Gastrocnemius medialis (tissue), 4 donors: ENCODE results near the gene MAST4. TPM values are rescaled to one million over a fixed set of nuclear protein-coding genes. Genes with fewer than 3 reads are reported as not detected.

Experiments
- ATAC-seq, 2 donors: fragments of 150-250 bp; one replicate each; pipeline ENCODE4 v1.9.1; 2016
- DNase-seq, 2 donors: peaks; one replicate each; pipeline ENCODE4 v3.0.0-alpha.2; 2019
- H3K27ac ChIP-seq, 4 donors: fragments of 200-600 bp; sonication (generic); 1 replicate in 1 of 4; 2 replicates in 3 of 4; pipeline ENCODE4 v1.5.1; 2016 to 2018; ENCODE audit warnings: mild to moderate bottlenecking in 2 of 4, moderate library complexity in 1 of 4
- H3K27me3 ChIP-seq, 3 donors: fragments of 200-600 bp; sonication (generic) in 2 of 3; 1 replicate in 1 of 3; 2 replicates in 2 of 3; pipeline versions ENCODE4 v1.5.1 to v1.6.0; 2016 to 2019; ENCODE audit warnings: mild to moderate bottlenecking in 1 of 3, moderate library complexity in 1 of 3
- H3K36me3 ChIP-seq, 2 donors: fragments of 200-600 bp; sonication (generic) in 1 of 2; one replicate each; pipeline ENCODE4 v1.5.1; 2017 to 2018
- H3K4me1 ChIP-seq, 2 donors: fragments of 200-600 bp; sonication (generic) in 1 of 2; one replicate each; pipeline ENCODE4 v1.5.1; 2016 to 2017; ENCODE audit warnings: mild to moderate bottlenecking in 2 of 2
- H3K4me3 ChIP-seq, 4 donors: fragments of 200-600 bp; sonication (generic) in 3 of 4; 1 replicate in 1 of 4; 2 replicates in 3 of 4; pipeline ENCODE4 v1.5.1; 2016 to 2019; ENCODE audit warnings: mild to moderate bottlenecking in 2 of 4
- H3K9me3 ChIP-seq, 3 donors: fragments of 200-600 bp; sonication (generic) in 2 of 3; 1 replicate in 1 of 3; 2 replicates in 2 of 3; pipeline ENCODE4 v1.5.1; 2016 to 2019
- CTCF ChIP-seq, 5 experiments: fragments of 450-650 bp in 3 of 5; fragments of 200-600 bp in 2 of 5; sonication (generic) in 2 of 5; IDR thresholded peaks in 4 of 5; conservative IDR thresholded peaks in 1 of 5; 1 replicate in 4 of 5; 2 replicates in 1 of 5; pipeline ENCODE4 v1.5.1; 2016 to 2019; ENCODE audit warnings: antibody characterized with exemption in 5 of 5, mild to moderate bottlenecking in 3 of 5, moderate library complexity in 3 of 5
- POLR2A ChIP-seq, 2 donors: fragments of 450-650 bp; IDR thresholded peaks; one replicate each; pipeline ENCODE4 v1.6.1; 2017; ENCODE audit warnings: antibody characterized with exemption in 2 of 2, mild to moderate bottlenecking in 2 of 2, moderate library complexity in 2 of 2
- in situ Hi-C, 4 donors: fragments of 200-750 bp; cut with MboI; loops; one replicate each; pipeline versions ENCODE4 v1.15.0 to v1.8.0; 2017; ENCODE audit warnings: low sequenced_read_pairs in 4 of 4
- intact Hi-C: fragments of 100-400 bp; cut with DNase I; formaldehyde crosslinking; loops from one replicate; pipeline ENCODE4 v1.15.1; 2023; ENCODE audit warnings: low total_unique reads
- total RNA-seq, 4 donors: library from RNA; depleted of rRNA; stranded (reverse); fragments of >200 nt; gene quantifications; one replicate each; pipeline versions ENCODE4 v1.1.0 to v1.2.3, GENCODE V29; 2016

The MAST4 gene
- total RNA-seq, 4 donors from 2014 or later = 24.1 to 42.0 (median 38.5) TPM

GRCh38 chr5:67042176-67043003, 446.2 kb downstream of the MAST4 start:
- Histone ChIP-seq H3K27ac (peak overlapping the region in 3 of 4 donors; percentile 8 to 24 (median 19)), H3K4me3 (no peak overlapping the region), H3K9me3 (no peaks in the 10 kb centered on the region), H3K4me1 (peaks cover 56 to 60% of the 10 kb centered on the region in 2 donors), H3K36me3 (no peaks in the 10 kb centered on the region), H3K27me3 (no peaks in the 10 kb centered on the region)
- intact Hi-C loops = no loop called here
- in situ Hi-C loops = no loop called here
- no peak for TF ChIP-seq CTCF (IDR thresholded peaks at IDR 0.05 in 4 of 5, conservative IDR thresholded peaks at IDR 0.05 in 1 of 5)
- DNase-seq = no peak
- ATAC-seq = peak in 1 of 2 donors; percentile 35

- H3K4me3 ChIP-seq = no peak overlapping the region
- no peaks in the 10 kb centered on the region for H3K27me3 ChIP-seq
- H3K36me3 ChIP-seq = no peaks in the 10 kb centered on the region
- H3K27ac ChIP-seq = peak overlapping the region in 3 of 4 donors; percentile 14 to 48 (median 15)
- TF ChIP-seq POLR2A (IDR thresholded peaks at IDR 0.05) (no peak), CTCF (IDR thresholded peaks at IDR 0.05 in 4 of 5, conservative IDR thresholded peaks at IDR 0.05 in 1 of 5) (no peak)
- in situ Hi-C loops = no loop called here
- DNase-seq = no peak
- H3K9me3 ChIP-seq = no peaks in the 10 kb centered on the region
- peaks cover 50 to 51% of the 10 kb centered on the region in 2 donors for H3K4me1 ChIP-seq
- no peak for ATAC-seq
- intact Hi-C loops = no loop called here
Observed at GRCh38 chr5:67043796-67044511, 447.8 kb downstream of the MAST4 start.

- TF ChIP-seq CTCF (IDR thresholded peaks at IDR 0.05 in 4 of 5, conservative IDR thresholded peaks at IDR 0.05 in 1 of 5) = no peak
- no peak for TF ChIP-seq POLR2A (IDR thresholded peaks at IDR 0.05)
- intact Hi-C loops (no loop called here), in situ Hi-C loops (no loop called here)
Observed at GRCh38 chr5:67045816-67046740, 449.9 kb downstream of the MAST4 start.

GRCh38 chr5:67047160-67047559, 451.0 kb downstream of the MAST4 start:
- H3K27me3 ChIP-seq = no peaks in the 10 kb centered on the region
- in situ Hi-C loops (no loop called here), intact Hi-C loops (no loop called here)
- H3K4me3 ChIP-seq = no peak overlapping the region
- DNase-seq (peak; percentile 42 to 81), ATAC-seq (peak; percentile 41 to 65)
- peak overlapping the region; percentile 11 to 60 (median 43) for H3K27ac ChIP-seq
- H3K36me3 ChIP-seq = no peaks in the 10 kb centered on the region
- TF ChIP-seq POLR2A (IDR thresholded peaks at IDR 0.05) = no peak
- no peak for TF ChIP-seq CTCF (IDR thresholded peaks at IDR 0.05 in 4 of 5, conservative IDR thresholded peaks at IDR 0.05 in 1 of 5)
- H3K9me3 ChIP-seq = no peaks in the 10 kb centered on the region
- H3K4me1 ChIP-seq = peaks cover 53 to 59% of the 10 kb centered on the region in 2 donors

More at GRCh38 chr5:67045816-67046740, 449.9 kb downstream of the MAST4 start:
- H3K27me3 ChIP-seq = no peaks in the 10 kb centered on the region
- ATAC-seq (no peak), DNase-seq (no peak)
- no peaks in the 10 kb centered on the region for H3K9me3 ChIP-seq
- peak overlapping the region in 3 of 4 donors; percentile 11 to 60 (median 55) for H3K27ac ChIP-seq
- H3K36me3 ChIP-seq = no peaks in the 10 kb centered on the region
- no peak overlapping the region for H3K4me3 ChIP-seq
- H3K4me1 ChIP-seq = peaks cover 53 to 54% of the 10 kb centered on the region in 2 donors
